HG02610 (cell line): Measurements from ENCODE around the gene RNF44.

ENCODE experiments used
- ATAC-seq: cut with Tn5 transposase; IDR thresholded peaks from one replicate; pipeline ENCODE4 v1.9.1; 2021; ENCODE audit warnings: mild to moderate bottlenecking, moderate library complexity; ENCODE audit not compliant: unreplicated experiment

RNF44 gene

DNA sequence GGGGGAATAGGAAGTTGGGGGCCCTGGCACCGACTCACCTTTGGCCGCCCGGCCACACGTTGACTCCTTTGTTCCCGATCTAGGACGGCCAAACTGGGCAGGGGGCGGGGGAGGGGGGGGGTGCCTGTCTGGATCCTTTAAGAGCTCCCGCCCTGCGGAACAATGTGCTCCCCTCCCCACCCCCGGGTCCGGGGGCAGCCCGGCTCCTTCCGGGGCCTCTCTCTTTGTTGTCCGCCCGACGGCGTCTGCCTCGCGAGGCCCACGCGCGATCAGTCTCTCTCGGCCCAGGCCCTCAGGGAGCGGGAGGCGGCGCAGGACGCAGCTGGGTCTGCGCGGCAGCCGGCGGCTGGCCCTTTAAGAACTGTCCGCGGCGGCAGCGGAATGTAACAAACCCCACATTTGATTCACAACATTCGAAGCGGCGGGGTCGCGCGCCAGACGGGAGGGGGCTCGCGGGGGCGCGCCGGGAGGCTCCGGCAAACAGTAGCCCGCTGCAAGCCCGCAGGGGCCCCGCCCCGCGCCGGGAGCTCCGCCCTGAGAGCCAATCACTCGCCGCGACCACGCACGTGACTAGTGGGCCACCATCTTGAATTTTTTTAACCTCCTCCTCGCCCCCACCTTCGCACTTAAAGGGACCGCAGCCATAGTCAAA lies at the start of gene RNF44:
Gene RNF44 (minus strand): TSS at position 501 of the 652 bp plus-strand sequence. CDS start 4,930 bp downstream, outside the sequence.
- peak; percentile 54 for ATAC-seq

DNA sequence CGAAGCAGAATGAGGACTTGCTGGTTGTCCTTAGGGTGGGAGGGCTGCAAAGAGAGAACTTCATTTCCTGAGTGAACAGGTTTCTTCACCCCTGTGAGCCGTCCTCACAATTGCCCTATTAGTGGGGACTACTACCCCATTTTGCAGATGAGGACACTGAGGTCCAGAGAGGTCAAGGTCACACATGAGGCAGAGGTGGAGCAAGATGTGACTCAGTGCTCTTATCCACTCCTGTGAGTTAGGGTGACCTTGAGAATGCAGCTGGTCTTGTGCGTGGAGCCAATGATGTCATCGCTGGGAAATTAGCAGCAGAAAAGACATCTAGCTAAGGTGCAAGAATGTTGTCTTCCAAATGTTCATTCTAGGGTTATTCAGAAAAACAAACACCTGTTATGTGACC lies 45.9 kb upstream of the RNF44 start:
- no peak for ATAC-seq

DNA sequence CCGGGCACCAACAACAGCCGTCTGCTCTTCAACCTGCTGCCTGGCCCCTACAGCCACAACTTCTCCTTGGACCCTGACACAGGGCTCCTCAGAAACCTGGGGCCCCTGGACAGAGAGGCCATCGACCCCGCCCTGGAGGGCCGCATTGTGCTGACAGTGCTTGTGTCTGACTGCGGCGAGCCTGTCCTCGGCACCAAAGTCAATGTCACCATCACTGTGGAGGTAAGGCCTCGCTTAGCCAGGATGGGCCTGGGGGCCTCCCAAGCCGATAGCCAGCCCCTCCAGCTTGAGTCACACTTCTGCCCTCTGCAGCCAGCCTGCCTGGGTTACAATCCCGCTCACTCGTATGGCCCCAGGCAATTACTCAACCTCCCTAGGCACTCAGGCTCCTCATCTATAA lies 44.2 kb upstream of the RNF44 start:
- no peak for ATAC-seq

DNA sequence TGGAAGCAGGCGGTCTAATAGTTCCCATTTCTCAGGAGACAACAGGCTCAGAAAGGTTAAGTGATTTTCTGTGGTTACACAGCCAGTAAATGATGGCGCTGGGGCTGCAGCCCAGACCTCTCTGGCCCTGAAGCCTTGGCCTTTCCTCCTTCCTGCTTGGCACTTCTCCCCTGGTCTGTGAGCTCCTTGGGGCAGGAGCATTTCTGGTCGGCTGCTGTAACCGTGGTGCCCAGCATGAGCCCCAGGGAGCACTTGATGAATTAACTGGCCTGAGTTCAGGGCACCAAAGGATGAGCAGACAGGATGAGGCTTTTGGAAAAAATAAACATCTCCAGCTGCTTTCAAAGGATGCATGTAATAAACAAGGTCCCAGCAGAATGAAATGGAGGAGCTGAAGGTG lies 42.1 kb upstream of the RNF44 start:
- no peak for ATAC-seq

DNA sequence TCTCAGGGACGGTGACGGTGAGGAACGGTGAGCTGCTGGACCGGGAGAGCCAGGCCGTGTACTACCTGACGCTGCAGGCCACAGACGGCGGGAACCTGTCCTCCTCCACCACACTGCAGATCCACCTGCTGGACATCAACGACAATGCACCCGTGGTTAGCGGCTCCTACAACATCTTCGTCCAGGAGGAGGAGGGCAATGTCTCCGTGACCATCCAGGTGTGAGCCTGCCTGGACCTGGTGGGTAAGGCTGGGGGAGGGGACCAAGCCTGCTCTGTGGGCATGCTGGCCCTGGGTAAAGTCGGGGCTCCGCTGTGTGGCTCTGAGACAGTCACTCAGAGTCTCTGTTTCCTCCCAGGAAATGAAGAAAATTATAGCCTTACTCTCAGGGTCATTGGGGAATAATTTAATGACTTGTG lies 41.2 kb upstream of the RNF44 start:
- no peak for ATAC-seq

DNA sequence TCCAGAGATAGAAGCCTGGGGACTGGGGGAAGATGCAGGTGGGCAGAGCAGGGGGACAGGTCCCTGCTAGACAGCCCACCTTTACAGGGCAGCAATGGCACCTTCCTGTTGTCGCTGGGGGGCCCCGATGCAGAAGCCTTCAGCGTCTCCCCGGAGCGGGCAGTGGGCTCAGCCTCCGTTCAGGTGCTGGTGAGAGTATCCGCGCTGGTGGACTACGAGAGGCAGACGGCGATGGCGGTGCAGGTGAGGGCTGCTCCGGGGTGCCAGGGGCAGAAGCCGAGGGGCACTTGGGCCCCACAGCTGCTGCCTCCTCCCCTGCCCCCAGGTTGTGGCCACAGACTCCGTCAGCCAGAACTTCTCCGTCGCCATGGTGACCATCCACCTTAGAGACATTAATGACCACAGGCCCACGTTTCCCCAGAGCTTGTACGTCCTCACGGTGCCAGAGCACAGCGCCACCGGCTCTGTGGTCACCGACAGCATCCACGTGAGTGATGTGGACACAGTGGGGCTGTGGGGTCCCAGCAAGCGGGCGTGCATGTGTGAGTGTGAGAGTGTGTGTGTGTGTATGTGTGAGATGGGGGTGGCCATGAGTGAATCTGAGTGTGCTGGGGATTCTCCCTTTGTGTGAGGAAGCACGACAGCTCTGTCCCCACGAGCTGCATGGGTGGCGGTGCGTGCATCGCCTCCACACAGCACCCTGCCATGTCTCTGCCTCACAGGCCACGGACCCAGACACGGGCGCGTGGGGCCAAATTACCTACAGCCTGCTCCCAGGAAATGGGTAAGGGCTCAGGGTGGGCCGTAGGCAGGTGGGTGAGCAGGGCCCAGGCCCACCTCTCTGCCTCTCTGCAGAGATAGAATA lies 40.3 kb upstream of the RNF44 start:
- ATAC-seq = no peak

DNA sequence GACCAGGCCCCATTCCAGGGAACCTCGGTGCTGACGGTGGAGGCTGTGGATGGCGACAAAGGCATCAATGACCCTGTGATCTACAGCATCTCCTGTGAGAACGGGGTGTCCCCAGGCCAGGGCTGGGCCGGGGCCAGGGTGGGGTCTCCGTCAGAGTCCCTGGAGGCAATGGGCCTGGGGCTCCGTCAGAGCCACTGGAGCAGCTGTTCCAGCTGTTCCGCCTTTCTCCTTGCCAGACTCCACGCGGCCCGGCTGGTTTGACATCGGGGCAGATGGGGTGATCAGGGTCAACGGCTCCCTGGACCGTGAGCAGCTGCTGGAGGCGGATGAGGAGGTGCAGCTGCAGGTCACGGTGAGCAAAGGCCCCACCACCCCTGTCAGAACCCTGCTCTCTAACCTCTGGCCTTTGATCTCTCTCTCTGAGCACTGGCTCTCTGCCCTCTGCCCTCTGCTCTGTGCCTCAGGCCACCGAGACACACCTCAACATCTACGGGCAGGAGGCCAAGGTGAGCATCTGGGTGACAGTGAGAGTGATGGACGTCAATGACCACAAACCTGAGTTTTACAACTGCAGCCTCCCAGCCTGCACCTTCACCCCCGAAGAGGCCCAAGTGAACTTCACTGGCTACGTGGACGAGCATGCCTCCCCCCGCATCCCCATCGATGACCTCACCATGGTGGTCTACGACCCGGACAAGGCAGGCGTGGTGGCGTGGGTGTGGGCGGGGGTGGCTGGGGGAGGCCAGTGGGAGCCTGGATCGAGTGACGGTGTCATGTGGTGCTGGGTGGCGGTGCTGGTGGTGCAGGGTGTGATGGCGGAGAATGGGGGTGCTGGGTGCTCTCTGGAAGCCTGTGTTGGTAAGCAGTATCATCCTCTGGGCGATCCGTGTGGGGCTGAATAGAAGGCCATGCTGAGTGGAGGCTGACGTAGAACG lies 38.6 kb upstream of the RNF44 start:
- no peak for ATAC-seq

DNA sequence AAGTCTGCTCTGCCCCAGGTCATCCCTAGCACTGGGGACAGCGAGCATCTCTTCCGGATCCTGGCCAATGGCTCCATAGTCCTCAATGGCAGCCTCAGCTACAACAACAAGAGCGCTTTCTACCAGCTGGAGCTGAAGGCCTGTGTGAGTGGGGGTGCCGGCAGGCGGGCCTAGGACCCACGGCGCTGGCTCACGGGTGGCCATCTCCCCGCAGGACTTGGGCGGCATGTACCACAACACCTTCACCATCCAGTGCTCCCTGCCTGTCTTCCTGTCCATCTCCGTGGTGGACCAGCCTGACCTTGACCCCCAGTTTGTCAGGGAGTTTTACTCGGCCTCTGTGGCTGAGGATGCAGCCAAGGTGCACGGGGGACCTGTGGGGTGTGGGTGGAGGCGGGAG lies 37.9 kb upstream of the RNF44 start:
- no peak for ATAC-seq

DNA sequence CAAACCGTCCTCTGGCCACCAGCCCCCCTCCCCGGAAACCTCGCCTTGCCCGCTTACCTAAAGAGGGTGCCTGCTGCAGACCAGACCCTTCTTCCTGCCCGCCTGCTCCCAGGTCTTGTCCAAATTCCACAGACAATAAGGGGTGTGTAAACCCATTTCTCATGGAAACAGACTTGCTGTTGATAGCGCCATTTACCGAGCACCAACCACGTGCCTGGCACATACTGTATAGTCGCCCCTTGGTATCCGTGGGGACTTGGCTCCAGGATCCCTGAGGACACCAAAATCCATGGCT lies 37.0 kb upstream of the RNF44 start:
- no peak for ATAC-seq

DNA sequence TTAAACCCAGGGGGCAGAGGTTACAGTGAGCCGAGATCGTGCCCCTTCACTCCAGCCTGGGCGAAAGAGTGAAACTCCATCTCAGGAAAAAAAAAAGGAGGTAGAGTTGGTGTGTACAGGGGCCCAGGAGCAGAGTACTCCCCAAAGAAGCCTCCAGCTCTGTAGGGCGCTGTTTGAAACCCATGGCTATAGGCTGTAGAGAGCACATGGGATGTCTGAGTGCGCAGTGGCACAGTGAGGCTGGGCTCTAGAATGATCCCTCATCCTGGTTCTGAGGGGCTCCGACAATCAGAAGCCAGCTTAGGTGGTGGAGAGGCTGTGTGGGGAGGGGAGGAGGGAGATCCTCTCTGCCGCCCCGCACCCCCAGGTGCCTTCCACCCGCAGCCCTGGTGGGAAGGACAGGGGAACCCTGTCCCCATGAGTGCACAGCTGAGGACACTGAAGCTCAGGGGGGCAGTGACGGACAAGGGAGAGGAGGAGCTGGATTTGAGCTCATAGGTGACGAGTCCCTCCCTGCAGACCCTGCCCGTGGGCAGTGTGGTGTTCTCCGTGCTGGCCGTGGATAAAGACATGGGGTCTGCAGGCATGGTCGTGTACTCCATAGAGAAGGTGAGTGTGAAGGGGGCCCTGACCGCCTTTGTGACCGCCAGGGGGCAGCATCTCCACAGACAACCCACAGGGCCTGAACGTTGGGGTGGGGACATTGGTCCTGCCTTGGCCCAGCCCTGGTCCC lies 36.5 kb upstream of the RNF44 start:
- peak; percentile 43 for ATAC-seq

DNA sequence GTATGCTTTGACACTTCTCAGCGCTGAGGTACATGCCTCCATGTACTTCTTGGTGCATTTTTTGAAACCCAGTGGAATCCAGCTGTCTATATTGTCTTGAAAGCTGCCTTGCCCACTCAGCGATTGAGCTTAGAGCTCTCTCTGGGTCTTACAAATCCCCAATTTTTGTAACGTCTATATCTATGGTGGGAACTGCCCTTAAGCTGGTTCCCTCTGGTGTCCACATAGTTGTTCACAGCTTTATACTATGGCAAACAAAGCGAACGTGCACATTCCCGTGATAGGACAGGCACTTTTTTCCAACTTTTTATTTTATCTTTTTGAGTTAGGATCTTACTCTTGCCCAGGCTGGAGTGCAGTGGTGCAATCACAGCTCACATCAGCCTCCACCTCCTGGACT lies 32.8 kb upstream of the RNF44 start:
- no peak for ATAC-seq

DNA sequence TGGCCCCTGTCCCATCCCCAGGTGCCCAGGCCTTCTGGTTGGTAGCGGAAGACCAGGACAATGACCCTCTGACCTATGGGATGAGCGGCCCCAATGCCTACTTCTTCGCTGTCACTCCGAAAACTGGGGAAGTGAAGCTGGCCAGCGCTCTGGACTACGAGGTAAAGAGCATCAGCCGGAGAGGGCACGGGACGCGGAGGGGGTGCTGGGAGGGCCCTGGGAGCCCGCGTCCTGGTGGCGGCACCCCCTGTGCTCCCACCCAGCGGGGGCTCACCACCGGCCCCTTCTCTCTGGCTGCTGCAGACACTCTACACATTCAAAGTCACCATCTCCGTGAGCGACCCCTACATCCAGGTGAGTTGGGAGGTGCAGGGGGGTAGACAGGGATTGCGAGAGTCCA lies 31.5 kb upstream of the RNF44 start:
- no peak for ATAC-seq

DNA sequence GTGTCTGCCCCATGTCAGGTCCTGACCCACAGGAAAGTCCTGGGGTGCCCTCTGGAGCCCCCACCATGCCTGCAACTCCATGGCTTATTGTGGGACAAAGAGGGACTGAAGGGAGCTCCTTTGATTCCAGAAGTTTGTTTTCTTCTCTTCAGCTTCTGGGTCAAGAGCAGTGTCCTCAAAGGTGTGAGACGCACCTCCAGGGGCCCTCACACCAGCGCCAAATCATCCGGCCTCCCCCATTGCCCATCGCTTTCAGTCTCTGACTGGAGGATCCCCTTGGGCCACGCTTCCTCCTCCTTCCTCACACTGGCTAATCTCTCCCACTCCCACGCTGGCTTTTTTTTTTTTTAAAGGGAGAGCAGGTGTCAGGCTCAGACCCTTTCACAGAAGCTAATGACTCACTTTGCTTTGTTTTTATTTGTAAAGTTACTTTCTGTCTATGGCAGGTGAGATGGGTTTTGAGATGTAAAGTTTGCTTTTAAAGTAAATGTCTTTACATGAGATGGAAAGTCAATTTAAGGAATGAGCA lies 28.6 kb upstream of the RNF44 start:
- ATAC-seq = no peak

DNA sequence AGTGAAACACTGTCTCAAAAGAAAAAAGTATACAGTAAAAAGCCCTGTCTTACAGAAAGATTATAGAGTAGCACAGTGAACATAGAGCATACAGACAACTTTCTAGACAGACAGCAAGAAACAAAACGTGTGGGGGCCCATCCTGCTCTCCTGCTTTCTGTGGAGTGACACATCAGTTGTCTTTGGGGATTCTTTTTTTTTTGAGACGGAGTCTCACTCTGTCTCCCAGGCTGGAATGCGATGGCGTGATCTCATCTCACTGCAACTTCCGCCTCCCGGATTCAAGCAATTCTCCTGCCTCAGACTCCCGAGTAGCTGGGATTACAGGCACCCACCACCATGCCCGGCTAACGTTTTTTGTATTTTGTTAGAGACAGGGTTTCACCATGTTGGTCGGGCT lies 26.8 kb upstream of the RNF44 start:
- ATAC-seq = no peak

DNA sequence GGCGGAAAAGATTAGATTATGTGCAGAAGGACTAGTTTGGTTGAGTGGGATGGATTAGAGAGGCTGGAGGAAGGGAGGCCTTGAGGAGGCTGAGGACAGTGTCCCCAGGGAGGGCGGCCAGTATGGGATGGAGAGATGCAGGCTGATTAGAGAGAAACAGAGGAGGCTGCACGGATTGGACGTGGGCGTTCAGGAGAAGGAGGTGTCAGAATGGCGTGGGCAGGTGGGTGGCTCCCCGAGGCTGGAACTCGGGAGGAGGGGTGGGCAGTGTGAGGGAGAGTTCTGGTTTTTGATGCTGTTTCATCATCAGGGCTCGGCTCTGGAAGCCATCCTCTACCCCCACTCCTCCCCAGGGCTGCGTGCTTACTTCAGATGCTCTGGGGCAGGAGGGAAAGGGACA lies 25.0 kb upstream of the RNF44 start:
- no peak for ATAC-seq

DNA sequence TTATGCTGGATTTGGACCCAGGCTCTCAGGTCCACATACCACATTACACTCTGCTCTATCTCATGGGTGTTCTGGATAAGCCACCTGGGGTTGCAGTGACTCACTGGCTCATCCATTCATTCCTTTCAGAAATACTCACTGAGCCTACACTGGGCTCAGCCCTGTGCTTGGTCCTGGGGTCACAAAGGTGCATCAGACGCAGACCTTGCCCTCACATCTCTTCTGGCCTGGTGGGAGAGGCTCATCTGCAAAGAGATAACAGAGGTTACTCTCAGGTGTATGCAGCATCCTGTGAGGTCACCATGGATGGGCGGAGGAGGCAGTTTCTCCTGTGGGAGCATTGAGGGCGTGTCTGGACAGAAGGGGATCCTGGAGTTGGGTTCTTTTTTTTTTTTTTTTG lies 24.1 kb upstream of the RNF44 start:
- no peak for ATAC-seq

DNA sequence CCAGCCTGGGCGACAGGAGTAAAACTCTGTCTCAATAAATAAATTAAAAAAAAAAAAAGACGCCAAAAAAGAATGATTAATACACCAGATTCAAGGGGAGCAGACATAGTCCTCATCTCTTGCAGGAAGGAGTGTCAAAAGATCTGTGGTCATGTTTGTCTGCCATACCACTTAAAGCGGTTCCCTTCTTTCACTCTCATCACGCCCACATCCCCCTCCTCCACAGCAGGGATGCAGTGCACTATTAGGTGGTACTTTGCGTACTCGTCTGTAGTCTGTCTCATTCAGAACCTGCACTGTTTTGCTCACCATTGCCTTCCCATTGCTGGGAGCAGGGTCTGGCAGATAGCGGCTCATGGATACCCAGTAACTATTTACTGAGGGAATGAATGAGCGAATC lies 23.2 kb upstream of the RNF44 start:
- no peak for ATAC-seq

DNA sequence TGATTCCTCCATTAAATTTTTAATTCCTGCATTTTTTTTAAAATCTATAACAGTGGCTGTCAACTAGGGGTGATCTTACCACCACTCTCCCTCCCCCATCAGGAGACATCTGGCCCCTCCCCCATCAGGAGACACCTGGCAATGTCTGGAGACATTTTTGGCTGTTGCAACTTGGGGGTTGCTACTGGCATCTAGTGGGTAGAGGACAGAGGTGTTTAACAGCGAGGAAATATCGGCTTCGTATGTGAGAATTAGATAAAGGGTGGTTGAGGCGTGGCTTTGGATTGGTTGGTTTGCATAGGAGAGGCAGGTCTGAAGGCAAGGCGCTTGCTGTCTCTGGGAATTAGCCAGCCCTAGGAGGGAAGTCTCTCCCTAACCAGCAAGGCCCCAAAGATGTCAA lies 22.5 kb upstream of the RNF44 start:
- no peak for ATAC-seq

DNA sequence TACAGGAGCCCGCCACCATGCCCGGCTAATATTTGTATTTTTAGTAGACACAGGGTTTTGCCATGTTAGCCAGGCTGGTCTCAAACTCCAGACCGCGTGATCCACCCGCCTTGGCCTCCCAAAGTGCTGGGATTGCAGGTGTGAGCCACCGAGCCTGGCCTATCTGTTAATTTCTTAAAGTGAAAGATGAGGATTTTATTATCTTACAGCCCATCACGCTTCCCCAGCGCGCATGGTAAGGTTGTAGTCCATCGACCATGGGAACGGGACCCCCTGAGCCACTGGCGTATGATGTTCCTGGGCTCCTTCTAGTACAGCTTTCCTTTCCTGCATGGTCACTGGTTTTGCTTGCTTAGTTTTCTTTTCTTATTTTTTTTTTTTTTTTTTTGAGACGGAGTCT lies 20.6 kb upstream of the RNF44 start:
- no peak for ATAC-seq

DNA sequence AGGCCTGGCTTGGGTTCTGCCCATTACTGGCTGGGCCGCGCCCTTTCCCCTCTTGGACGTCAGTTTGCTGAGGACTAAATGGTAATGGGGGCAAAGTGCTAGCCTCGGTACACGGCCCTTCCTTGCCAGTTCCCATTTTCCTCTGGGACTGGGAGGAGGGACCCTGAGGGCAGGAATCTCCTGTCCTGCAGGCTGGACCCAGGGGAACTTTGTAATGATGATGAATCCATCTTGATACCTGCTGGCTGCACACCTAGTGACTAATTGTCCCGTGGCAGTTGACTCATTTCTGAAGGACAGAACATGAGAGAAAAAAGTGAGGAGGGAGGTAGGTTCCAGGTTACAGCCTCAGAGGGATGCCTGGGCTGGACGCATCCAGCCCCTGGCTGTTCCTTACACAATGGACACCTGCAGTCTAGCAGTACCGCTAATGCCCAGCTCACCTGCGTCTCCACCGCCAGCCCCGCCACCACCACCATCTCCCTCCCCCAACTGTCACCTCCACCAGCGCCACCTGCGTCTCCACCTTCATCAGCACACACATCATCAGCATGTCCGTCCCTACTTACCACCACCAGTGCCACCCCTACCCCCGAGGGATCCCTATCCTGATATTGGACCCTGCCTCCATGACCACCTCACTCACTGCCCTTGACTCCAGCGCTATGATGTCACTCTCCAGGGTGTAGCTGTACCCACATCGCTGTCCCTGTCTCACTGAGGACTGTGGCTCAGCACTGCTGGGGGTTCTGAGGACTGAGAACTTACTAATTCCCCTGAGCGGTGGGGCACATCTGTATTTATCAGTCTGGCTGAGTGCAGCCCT lies 16.3 kb upstream of the RNF44 start:
- no peak for ATAC-seq
